NCI-H2171 treated with DMSO at 0.1 percent for 48 hours (cell line): ENCODE data around the gene SKIDA1.

Experiments used
- DNase-seq: peaks from one replicate; lab custom pipeline; 2025; lab: John Stamatoyannopoulos, UW

The SKIDA1 gene

DNA sequence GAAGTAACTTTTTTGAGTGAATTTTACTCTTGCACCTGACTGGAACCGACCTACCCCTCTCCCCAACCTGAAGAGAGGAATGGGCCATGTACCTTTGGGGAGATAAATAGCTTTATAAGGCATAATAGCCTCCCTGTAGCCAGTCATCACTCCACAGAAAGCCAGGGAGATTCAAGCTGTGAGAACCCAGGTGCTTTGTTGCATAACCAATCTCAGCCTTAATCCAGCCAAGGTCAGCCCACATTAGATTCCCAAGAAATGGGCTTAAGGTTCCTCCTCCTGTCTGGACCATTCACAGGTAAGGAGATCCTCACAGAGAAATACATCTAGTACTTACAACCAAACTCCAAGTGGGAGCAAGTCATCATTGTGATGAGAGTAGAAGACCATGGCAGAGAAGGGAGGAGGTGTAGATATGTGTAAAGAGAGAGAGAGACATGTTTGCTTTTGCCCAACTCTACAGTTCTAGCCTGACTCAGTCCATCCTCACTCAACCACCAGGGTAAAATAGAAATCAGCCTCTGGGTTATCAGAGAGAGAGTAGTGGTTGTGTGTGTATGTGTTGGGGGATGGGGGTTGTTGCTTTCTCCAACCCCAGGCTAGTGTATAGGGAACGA lies 23.6 kb downstream of the SKIDA1 start:
- no peak for DNase-seq

DNA sequence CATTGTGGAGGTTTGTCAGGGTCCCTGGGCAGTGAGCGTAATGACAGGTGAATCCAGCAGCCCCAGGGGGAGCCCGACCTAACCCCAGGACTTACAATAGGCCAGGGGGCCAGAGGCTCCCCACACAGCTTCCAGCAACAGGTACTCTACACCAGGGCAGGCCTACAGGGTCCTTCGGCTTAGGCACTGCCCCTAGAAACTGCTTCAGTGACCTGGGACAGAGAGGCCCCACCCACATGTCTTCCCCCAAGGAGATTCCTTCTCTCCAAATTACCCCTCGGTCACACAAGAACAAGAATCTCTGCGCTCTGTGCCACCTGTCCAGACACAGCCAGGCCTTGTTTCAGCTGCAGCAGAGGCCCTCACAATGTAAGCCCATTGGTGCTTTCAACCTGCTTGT lies 24.4 kb downstream of the SKIDA1 start:
- no peak for DNase-seq

DNA sequence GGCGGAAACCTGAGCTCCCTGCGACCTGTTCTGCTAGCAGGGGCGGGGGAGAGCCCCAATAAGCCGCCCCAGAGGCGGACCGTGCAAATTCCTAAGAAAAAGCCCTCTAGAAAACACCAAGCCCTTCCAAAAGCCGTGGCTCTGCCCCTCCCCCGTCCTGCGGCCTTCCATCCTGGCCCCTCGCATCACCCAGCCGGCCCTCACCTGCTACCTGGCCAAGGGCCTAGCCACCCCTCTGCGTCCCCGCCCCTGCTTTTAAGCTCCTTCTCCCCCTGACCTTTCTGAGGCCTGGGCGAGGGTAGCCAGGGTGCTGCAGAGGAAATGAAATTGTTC lies 24.9 kb downstream of the SKIDA1 start:
- no peak for DNase-seq

DNA sequence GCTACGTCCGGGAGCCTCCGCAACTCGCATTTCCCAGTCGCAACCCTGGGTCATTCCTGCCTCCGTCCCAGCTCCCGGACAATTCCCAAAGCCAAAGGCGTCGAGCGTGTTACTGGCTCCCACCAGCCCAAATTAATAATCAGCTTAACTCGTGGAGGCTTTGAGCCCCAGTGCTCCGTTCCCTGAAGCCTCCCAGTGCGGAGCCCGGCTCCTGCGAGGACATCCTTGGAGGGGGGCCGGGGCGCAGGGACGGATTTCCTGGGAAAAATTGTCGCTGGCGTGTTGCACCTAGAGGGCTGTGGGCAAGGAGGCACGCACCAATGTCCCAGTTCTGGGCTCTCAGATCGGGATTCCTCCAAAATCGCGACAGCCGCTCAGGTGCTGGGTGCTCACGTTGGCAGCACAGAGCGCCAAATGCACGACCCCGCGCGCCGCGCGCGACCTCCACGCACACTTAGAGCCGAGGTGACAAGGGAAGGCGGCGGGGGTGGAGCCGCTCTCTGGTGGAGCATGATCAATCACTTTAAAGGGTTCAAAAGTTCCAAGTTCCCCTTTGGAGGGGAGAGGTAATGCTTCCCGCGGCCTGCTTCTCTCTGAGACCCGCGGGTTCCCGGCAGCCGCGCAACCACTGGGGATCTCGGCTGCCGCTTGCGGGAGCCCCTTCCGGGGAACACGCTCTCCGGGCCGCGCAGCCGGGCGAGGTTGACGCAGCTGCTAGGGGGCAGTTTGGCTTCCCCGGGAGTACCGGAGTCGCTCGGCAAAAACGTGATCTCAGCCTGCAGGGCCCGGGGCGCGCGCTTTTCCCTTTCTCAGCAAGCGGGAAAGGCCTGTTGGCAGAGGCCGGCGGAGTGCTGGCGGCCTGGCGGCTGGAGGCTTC lies 25.5 kb downstream of the SKIDA1 start:
- DNase-seq = no peak

DNA sequence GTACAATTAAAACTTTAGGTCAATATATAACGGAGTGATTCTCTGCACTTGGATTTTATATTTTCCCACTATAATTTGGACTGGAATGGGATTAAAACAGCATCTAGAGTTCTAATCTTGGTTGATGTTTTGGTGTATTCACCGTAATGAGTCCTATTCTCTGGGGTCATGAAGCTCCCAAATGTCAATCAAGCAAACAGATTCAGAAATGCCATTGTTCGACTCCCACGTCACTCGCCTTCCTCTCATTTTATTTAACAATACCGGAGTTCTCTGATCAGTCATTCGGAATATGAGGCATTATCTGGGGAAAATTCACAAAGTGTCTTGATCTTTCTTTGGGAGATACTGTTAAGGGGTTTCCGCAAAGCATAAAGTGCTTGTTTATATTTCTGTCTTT lies 26.5 kb downstream of the SKIDA1 start:
- no peak for DNase-seq

DNA sequence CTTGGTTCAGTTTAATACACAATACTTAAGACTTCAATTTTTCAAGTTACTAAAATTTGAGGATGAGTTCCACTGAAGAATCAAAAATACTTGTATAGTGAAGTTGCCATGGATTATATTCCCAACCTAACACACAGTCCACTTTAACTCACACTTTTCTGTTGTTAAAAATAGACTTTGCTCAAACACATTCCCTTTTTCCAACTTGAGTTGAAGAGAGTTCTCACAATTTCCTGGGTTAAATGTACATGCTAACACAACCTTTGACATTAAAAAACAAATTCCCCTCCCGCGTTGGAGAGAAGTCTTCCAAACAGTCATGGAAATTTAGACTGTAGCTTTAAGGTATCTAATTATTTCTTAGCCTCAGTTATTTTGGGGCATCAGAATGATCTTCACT lies 27.1 kb downstream of the SKIDA1 start:
- no peak for DNase-seq

DNA sequence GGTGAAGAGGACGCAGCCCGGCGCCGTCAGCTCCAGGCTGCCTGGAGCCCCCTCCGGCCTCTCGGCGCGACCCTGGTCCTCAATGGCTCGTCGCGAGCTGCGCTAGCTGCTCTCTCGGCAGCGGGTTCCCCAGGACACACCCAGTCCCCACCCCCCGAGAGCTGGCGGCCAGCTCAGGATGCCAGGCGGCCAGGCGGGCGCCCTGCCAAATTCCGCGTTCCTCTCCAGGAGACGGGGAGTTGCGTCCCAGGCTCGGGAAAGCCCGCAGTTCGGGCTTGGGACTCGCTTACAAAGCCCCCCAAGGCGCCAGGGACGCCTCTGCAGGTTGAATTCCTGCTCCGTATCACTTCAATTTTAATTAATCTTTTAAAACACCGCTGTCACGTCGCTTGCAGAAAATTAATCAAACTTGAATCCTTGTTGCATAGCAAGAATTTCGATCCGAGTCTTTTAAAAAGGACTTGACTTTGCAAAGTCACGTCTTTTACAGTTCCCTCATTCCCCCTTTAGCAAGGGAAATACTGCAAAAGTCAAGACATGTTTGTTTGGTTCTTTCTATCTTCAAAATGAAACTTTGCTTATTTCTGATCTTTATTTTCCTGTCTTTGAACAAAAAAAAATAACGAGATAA lies 28.2 kb downstream of the SKIDA1 start:
- peak; percentile 72 for DNase-seq

DNA sequence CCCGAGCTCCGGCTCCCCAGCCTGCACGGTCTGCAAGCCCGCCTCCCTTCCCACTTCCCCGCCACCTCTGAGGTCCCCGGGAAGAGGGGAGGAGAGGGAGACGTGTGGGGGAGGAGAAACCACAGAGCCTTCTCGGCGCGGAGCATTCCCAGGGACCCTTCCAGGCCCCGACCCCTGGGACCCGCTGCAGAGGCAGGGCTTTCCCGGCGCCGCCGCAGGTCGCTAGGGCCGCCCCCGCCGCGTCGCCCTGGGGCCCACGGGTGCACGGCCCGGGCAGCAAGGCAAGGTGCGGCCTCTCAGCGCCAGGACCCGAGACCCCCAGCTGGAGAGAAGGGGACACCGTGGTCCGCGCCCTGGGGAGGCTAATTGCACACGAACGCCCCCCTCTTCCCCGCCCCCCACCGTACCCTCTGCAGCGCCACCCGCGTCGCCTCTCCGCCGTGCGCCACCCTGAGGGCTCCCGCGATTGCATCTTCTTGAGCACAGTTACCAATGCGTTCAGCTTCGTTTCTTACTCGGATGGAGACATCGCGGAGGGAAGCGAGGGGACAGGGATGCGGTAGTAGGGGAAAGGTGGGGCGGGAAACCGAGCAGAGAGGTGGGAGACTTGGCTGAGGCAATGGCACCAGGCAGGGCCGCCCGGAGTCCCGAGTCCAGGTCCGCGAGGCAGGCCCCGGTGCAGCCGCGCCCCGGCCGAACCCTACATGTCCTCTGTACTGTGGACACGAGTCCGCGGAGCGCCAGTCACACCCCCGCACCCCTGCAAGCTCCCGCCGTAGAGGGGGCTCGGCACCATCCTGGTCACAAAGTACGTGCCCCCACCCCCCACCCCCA lies 28.9 kb downstream of the SKIDA1 start:
- peak; percentile 61 for DNase-seq

DNA sequence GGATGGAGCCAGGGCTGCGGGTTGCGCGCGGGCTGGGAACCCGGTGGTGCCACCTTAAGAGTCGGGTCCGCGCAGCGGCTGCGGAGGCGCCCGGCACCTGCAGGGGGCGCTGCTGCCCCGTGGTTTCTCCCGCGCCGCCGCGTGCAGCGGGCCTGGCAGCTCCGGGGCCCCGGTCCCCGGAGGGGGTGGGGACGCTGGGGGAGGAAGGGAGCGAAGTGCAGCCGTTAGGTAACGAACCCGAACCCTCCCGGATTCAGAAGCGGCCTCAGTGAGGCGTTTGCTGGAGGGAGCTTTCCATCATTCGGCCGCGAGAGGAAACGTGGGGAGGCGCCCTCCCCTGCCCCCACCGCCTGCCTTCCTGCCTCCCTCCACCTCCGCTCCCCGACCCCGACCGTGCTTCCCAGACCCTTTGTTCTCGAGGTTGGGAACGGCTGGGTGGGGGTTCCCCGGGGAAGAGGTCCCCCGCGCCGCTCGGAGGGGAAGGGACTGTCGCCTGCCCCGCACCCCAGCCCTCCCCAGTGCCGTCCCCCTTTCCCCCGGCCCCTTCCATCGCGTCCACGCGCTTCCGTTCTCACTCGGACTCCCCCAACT lies 29.6 kb downstream of the SKIDA1 start:
- DNase-seq = peak; percentile 66

DNA sequence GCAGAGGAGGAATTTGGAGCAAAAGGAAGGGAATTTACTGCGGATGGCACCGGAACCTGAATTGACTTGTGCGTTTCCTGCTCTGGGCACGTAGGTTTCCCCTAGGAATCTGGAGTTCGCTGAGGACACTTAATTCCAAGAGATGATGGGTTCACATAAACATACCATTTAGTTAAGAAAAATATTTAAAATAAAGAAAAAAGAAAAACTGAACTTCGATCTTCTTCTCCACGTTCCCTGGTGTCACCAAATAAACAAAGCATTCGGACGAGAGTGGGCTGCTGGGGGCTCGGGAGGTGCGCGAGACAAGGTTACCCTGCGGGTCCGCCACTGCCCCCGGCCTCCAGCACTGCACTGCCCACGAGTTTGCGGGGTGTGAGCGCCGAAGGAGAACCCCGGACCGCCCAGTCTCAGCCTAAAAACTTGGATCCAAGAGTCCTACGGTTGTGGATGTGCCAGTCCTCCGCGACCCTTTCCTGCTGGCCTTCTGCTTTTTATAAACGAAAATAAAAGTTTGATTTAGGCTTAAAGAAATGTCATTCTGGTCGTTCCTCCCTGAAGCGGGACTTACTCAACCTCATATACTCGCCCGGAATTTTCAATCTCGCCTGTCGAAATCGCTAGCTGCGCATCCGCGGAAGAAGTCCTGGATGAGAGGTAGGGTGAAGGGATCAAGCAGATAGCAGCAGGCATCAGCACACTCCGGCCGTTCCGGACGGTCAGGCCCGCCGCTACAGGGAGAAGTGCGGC lies 30.3 kb downstream of the SKIDA1 start:
- DNase-seq = peak; percentile 19

DNA sequence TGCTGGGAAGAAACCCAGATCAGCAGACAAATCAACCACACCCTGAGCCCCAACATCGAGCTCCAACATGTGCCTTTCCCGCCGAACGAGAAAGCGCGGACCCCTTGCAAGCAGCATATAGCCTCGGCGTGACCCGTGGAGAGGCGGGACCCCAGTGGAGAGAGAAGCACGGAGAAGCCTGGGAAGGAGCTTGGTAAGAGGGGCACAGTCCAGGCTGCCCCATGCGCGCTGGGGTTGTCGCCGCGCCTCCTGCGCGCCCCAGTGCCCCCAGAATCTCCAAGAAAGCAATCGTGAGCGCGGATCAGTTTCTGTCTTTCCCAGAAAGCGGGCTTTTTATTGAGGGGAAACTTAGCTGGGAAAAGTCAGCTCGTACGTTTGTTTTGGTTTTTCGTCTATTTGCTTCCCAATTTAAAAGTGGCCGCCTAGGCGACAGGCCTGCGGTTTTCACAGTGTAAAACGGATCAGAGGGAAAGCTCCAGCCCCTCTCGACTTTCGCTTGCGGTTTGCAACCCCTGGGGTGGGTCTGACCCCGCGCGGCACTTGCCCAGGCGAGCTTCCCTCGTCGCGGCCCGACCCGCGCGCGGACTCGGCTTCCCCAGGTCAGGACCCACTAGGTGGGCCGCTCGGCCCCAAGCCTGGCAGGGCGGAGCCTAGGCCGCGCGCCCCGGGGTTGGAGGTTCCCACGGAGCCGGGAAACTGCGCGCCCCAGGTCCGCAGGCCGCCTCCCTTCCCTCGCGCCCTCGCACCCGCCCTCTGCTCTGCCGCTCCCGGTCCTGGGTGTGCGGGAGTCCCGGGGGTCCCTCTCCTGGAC lies 31.1 kb downstream of the SKIDA1 start:
- DNase-seq = no peak

DNA sequence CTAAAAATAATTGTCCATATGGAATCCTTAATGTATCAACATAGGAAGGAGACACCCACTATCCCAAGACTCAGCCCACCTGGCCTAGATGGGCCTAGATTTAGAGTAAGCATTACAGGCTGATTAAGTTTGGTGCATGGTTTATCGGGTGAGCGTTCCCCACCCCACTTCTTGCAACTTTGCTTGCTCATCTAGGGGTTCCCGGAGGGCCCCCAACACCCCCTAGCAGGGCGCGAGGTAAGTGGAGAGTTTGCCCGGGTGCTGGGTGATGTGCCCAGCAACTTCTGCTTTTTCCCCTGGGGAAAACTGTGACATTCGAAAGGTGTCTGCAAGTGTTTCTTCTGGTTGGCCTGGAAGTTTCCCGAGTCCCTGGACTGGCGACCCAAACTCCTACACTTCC lies 31.7 kb downstream of the SKIDA1 start:
- DNase-seq = no peak

DNA sequence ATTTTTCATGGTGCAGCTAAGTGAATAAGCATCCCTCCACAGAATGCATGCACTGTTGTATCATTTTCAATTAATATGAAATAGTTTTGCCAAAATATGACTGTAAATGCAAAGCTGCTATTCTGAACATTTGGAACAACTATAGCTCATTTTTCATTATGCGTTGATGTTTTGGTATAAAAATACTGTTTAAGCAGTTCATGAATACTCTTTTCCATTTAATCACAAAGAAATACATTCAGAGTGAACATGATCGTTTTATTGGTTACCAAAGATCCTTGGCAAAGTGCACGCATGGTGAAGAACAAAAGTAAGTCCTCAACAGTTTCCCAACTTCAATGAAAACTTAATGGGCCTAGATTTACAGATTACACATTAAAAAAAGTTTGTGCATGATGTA lies 33.1 kb downstream of the SKIDA1 start:
- no peak for DNase-seq

DNA sequence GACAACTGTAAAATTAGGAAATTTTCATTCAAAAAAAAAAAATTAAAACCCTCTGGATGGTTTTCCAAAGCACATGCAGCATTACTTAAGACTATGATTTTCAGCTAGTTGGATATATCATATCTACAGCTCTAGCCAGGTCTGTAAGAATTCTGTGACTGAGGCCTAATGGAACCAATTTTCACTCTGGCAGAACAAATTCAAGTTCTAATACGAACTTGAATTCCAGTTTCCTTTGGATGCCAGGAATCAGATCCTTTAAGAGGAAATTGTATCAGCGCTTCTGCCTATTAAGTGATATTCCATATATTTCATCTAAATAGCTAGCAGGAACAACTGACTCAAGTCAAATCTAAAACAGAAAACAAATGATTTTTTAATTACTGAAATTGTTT lies 34.8 kb downstream of the SKIDA1 start:
- no peak for DNase-seq

DNA sequence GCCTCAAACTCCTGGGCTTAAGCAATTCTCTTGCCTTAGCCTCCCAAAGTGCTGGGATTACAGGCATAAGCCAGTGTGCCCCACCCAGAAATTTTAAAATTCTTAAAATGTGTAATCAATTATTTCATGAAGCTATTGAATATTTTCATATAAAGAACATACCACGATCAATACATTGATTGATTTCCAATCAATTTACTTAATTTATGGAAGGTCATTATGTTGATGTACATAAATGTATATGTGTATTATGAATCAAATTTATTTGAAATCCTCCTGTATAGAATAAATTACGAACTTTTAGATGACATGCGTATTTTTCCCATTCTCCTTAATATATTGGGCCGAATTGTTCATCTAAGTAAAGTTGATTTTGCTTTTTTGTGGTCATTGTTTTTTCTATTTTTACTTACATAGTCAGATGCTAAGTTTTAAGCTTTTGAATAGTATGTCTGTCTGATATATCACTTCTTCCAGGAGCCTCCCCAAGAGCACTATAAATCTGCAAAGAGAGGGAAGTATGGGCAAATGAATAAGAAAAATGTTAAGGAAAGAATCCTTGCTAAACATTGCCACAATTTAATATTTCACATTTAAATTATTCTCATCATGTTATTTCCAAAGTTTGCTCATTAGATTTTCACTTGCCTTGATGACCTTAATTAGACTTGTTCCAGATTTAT lies 35.3 kb downstream of the SKIDA1 start:
- no peak for DNase-seq

DNA sequence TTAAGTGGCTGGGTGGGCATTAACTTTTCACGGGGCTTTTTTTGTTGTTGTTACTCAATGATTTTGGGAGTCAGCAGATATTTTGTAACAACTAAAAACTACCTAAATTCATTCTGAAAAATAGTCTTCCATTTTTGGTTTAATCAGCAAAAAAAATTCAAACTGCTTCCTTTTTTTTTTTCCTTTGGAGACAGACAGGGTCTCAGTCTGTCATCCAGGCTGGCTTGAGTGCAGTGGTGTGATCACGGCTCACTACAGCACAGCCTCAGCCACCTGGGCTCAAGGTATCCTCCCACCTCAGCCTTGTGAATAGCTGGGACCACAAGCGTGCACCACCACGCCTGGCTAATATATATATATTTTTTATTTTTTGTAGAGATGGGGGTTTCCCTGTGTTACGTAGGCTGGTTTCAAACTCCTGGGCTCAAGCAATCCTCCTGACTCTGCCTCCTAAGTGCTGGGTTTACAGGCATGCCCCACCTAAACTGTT lies 36.5 kb downstream of the SKIDA1 start:
- peak; percentile 33 for DNase-seq

DNA sequence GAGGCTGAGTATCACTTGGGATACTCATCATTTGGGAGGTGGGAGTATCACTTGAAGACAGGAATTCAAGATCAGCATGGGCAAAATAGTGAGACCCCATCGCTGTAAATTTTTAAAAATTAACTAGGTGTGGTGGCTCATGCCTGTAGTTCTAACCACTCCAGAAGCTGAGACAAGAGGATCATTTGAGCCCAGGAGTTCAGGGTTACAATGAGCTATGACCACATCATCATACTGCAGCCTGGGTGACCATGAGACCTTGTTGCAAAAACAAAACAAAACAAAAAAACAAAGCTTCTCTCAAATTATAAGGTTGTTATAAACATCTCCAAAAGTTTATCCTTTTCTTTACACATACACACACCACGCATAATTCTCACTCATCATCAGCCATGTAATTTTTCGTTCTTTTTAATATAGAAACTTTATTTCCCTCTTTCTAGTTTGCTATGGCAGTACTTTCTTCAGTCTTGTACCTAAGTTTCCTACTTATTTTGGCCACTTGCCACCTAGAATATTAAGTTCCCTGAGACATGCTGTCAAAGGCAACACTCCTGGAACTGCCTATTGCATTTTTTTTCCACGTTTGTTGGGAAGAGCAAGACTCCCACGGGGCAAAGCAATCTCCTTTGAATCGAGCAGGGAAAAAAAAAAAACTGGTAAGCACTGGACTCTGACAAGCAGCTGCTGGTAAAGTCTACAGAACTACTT lies 37.1 kb downstream of the SKIDA1 start:
- DNase-seq = peak; percentile 72

DNA sequence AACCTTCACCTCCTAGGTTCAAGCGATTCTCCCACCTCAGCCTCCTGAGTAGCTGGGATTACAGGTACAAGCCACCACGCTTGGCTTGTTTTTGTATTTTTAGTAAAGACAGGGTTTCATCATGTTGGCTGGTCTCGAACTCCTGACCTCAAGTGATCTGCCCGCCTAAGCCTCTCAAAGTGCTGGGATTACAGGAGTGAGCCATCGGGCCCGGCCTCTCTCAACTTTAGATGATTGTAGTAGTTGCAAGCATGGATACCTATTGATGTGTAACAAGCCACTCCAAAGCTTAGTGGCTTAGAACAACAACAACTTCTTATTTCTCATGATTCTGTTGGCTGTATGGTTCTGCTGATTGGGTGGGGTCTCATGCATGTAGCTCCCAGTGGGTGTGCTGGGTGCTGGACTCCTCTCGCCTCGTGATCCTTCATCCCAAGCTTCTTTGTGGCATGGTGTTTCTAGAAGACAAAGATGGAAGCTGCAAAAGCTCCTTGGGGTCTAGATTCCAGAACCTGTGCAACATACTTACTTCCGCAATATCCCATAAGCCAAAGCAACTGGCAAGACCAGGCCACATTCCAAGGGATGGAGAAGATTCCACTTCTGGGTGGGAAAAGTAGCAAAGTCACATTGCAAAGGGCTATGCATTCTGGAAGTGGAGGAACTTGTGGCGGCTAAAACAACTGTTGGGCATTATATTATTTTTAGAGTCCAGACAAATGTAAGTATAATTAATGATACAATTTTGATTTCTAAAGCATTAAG lies 37.9 kb downstream of the SKIDA1 start:
- DNase-seq = no peak
